Endothelial cell of hepatic sinusoid (primary cell): ENCODE data around the gene SEC61B.

Source experiments
- in situ Hi-C: cut with HindIII; loops from 2 replicates; pipeline ENCODE4 v1.10.0; 2017; ENCODE audit warnings: low sequenced_read_pairs

SEC61B gene

GRCh38 chr9:99266255-99267023, 44.4 kb downstream of the SEC61B start:
- in situ Hi-C loops, result no loop called here

- in situ Hi-C loops, result no loop called here
These were observed 47.3 kb downstream of the SEC61B start for GRCh38 chr9:99269416-99269815.

- in situ Hi-C loops, result no loop called here
These were observed 48.4 kb downstream of the SEC61B start for GRCh38 chr9:99270491-99270890.

GRCh38 chr9:99272836-99273235, 50.8 kb downstream of the SEC61B start:
- in situ Hi-C loops, result no loop called here

- in situ Hi-C loops, result no loop called here
These were observed 51.9 kb downstream of the SEC61B start for GRCh38 chr9:99274016-99274415.

GRCh38 chr9:99274495-99274894, 52.4 kb downstream of the SEC61B start:
- in situ Hi-C loops, result no loop called here
